Thoracic aorta (tissue), 2 donors: ENCODE measurements around the gene SLC25A5. TPM values are rescaled to one million over a fixed set of nuclear protein-coding genes. Genes with fewer than 3 reads are reported as not detected.
"Not testable (repeated sequence)": the region's sequence is repeated elsewhere in the genome, so short reads cannot be mapped to it uniquely, and the experiment has no call there.

Experiments used
- ATAC-seq: fragments of 150-250 bp; one replicate; pipeline ENCODE4 v1.8.0; 2017; ENCODE audit warnings: low read depth; ENCODE audit not compliant: insufficient number of reproducible peaks, low FRiP score
- DNase-seq: peaks from one replicate; pipeline ENCODE4 v3.0.0-alpha.2; 2020; ENCODE audit warnings: low spot score
- H3K27ac ChIP-seq, 2 donors: fragments of 200-600 bp; sonication (generic); 1 replicate in 1 of 2; 2 replicates in 1 of 2; pipeline ENCODE4 v1.5.1; 2016; ENCODE audit warnings: mild to moderate bottlenecking in 2 of 2, moderate library complexity in 2 of 2
- H3K27me3 ChIP-seq: fragments of 200-600 bp; sonication (generic); replicated peaks from 2 replicates; pipeline ENCODE4 v1.6.0; 2016; ENCODE audit warnings: mild to moderate bottlenecking; ENCODE audit not compliant: insufficient read depth
- H3K36me3 ChIP-seq: fragments of 200-600 bp; sonication (generic); one replicate; pipeline ENCODE4 v1.5.1; 2016
- H3K4me1 ChIP-seq, 2 donors: fragments of 200-600 bp; sonication (generic); 1 replicate in 1 of 2; 2 replicates in 1 of 2; pipeline versions ENCODE4 v1.5.1 to v1.6.0; 2016; ENCODE audit warnings: low read depth in 2 of 2, mild to moderate bottlenecking in 1 of 2; ENCODE audit not compliant: control insufficient read depth in 1 of 2
- H3K4me3 ChIP-seq: fragments of 200-600 bp; sonication (generic); 2 replicates; pipeline ENCODE4 v1.5.1; 2016; ENCODE audit warnings: mild to moderate bottlenecking
- H3K9me3 ChIP-seq: fragments of 200-600 bp; sonication (generic); 2 replicates; pipeline ENCODE4 v1.5.1; 2016
- CTCF ChIP-seq: fragments of 200-600 bp; sonication (generic); IDR thresholded peaks from one replicate; pipeline ENCODE4 v1.5.1; 2019; ENCODE audit warnings: antibody characterized with exemption
- total RNA-seq, 2 donors: library from RNA; depleted of rRNA; stranded (reverse); fragments of >200 nt; gene quantifications; one replicate each; pipeline versions ENCODE4 v1.1.0 to v1.2.3, GENCODE V29; 2016

The SLC25A5 gene
- total RNA-seq, 2 donors from 2014 or later, result 102 to 123 TPM

- no peak for DNase-seq
- Histone ChIP-seq H3K4me1 (no peaks in the 10 kb centered on the region), H3K36me3 (no peaks in the 10 kb centered on the region), H3K27me3 (no peaks in the 10 kb centered on the region), H3K27ac (peak overlapping the region in 1 of 2 donors; percentile 41), H3K9me3 (no peaks in the 10 kb centered on the region), H3K4me3 (peak overlapping the region; percentile 72)
- peak; percentile 51 for TF ChIP-seq CTCF
- no peak for ATAC-seq
Observed at GRCh38 chrX:119482481-119483480, 14.5 kb downstream of the SLC25A5 start.

- DNase-seq, result no peak
- Histone ChIP-seq H3K4me1 (no peaks in the 10 kb centered on the region), H3K4me3 (no peak overlapping the region), H3K36me3 (no peaks in the 10 kb centered on the region), H3K9me3 (no peaks in the 10 kb centered on the region), H3K27ac (no peak overlapping the region), H3K27me3 (no peaks in the 10 kb centered on the region)
- ATAC-seq, result no peak
- no peak for TF ChIP-seq CTCF
Observed at GRCh38 chrX:119486745-119487144, 18.5 kb downstream of the SLC25A5 start.

GRCh38 chrX:119487766-119488165 is 19.5 kb downstream of the SLC25A5 start:
- H3K9me3 ChIP-seq, H3K4me3 ChIP-seq, DNase-seq, H3K4me1 ChIP-seq, ATAC-seq, H3K27ac ChIP-seq, H3K36me3 ChIP-seq, H3K27me3 ChIP-seq: not testable (repeated sequence)

GRCh38 chrX:119488749-119489148 is 20.5 kb downstream of the SLC25A5 start:
- ATAC-seq (no peak), DNase-seq (no peak)
- Histone ChIP-seq H3K27me3 (no peaks in the 10 kb centered on the region), H3K27ac (no peak overlapping the region), H3K4me1 (no peaks in the 10 kb centered on the region), H3K36me3 (no peaks in the 10 kb centered on the region), H3K4me3 (no peak overlapping the region), H3K9me3 (no peaks in the 10 kb centered on the region)
- peak; percentile 65 for TF ChIP-seq CTCF

- Histone ChIP-seq H3K27ac (no peak overlapping the region), H3K4me1 (no peaks in the 10 kb centered on the region), H3K4me3 (no peak overlapping the region), H3K27me3 (no peaks in the 10 kb centered on the region), H3K9me3 (no peaks in the 10 kb centered on the region), H3K36me3 (no peaks in the 10 kb centered on the region)
- no peak for DNase-seq
- no peak for ATAC-seq
- TF ChIP-seq CTCF, result no peak
Observed at GRCh38 chrX:119489212-119490074, 21.2 kb downstream of the SLC25A5 start.
